Chondrocyte (in vitro differentiated cells): ENCODE results near the gene MTFP1. TPM values are rescaled to one million over a fixed set of nuclear protein-coding genes. Genes with fewer than 3 reads are reported as not detected.
A peak's percentile ranks its signal among the peaks of the same experiment; 100 is the strongest.

ENCODE experiments used
- DNase-seq: peaks from one replicate; pipeline ENCODE4 v3.0.0; 2021; ENCODE audit warnings: mixed read lengths, low spot score
- H3K27ac Mint-ChIP-seq: one replicate; pipeline ENCODE4 v1.8.0; 2021; ENCODE audit warnings: mild to moderate bottlenecking, moderate library complexity, mixed read lengths; ENCODE audit not compliant: unreplicated experiment
- H3K27me3 Mint-ChIP-seq: 2 replicates; pipeline ENCODE4 v1.8.0; 2021; ENCODE audit warnings: low read depth, mixed read lengths
- H3K36me3 Mint-ChIP-seq: 2 replicates; pipeline ENCODE4 v1.8.0; 2021; ENCODE audit warnings: low read depth, mixed read lengths
- H3K4me1 Mint-ChIP-seq: 2 replicates; pipeline ENCODE4 v1.8.0; 2021; ENCODE audit warnings: low read depth, mild to moderate bottlenecking, mixed read lengths
- H3K4me3 Mint-ChIP-seq: one replicate; pipeline ENCODE4 v1.8.0; 2021; ENCODE audit warnings: mild to moderate bottlenecking, moderate library complexity, mixed read lengths; ENCODE audit not compliant: unreplicated experiment
- H3K9me3 Mint-ChIP-seq: 2 replicates; pipeline ENCODE4 v1.8.0; 2021; ENCODE audit warnings: low read depth, mixed read lengths
- total RNA-seq: library from RNA; stranded (reverse); gene quantifications from 3 replicates; pipeline ENCODE4 v1.2.1, GENCODE V29; 2021
- TF ChIP-seq, protein P1 (sequence below): fragments of 200-600 bp; sonication (generic); IDR thresholded peaks from 2 replicates; pipeline ENCODE4 v1.5.0; 2021; ENCODE audit warnings: antibody characterized with exemption, mild to moderate bottlenecking, moderate library complexity

The MTFP1 gene
- total RNA-seq, 1 donor from 2014 or later: 12.1 TPM

- Mint-ChIP-seq H3K9me3 (no peaks in the 10 kb centered on the region), H3K4me1 (no peaks in the 10 kb centered on the region), H3K27ac (no peak overlapping the region), H3K4me3 (no peak overlapping the region), H3K36me3 (no peaks in the 10 kb centered on the region), H3K27me3 (peaks cover 5% of the 10 kb centered on the region)
- TF ChIP-seq, protein P1, sequence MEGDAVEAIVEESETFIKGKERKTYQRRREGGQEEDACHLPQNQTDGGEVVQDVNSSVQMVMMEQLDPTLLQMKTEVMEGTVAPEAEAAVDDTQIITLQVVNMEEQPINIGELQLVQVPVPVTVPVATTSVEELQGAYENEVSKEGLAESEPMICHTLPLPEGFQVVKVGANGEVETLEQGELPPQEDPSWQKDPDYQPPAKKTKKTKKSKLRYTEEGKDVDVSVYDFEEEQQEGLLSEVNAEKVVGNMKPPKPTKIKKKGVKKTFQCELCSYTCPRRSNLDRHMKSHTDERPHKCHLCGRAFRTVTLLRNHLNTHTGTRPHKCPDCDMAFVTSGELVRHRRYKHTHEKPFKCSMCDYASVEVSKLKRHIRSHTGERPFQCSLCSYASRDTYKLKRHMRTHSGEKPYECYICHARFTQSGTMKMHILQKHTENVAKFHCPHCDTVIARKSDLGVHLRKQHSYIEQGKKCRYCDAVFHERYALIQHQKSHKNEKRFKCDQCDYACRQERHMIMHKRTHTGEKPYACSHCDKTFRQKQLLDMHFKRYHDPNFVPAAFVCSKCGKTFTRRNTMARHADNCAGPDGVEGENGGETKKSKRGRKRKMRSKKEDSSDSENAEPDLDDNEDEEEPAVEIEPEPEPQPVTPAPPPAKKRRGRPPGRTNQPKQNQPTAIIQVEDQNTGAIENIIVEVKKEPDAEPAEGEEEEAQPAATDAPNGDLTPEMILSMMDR: no peak
- no peak for DNase-seq
Observed at GRCh38 chr22:30439226-30439625, 13.7 kb downstream of the MTFP1 start.

DNA sequence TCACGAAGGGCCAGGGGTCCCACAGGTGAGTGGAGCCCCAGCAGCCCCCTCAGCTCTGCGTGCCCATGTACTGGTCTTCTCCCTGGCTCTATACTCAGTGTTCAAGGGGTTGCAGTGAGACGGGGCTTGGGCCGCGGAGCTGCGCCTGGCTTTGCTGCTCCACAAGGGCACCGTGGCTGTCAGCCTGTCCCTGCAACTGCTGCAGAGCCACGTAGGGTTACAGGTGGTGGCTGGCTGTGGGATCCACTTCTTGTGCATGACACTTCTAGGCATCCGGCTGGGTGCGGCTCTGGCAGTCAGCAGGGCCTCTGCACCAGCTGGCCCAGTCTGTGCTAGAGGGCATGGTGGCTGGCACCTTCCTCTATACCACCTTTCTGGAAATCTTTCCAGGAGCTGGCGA lies 14.3 kb downstream of the MTFP1 start:
- no peak overlapping the region for H3K4me3 Mint-ChIP-seq
- DNase-seq: peak; percentile 61
- TF ChIP-seq, protein P1: no peak
- peaks cover 5% of the 10 kb centered on the region for H3K27me3 Mint-ChIP-seq
- H3K4me1 Mint-ChIP-seq: no peaks in the 10 kb centered on the region
- H3K27ac Mint-ChIP-seq: no peak overlapping the region
- H3K9me3 Mint-ChIP-seq: no peaks in the 10 kb centered on the region
- no peaks in the 10 kb centered on the region for H3K36me3 Mint-ChIP-seq

- TF ChIP-seq, protein P1: no peak
- Mint-ChIP-seq H3K27me3 (peaks cover 5% of the 10 kb centered on the region), H3K36me3 (no peaks in the 10 kb centered on the region), H3K27ac (no peak overlapping the region), H3K4me1 (peaks cover 3% of the 10 kb centered on the region), H3K4me3 (no peak overlapping the region), H3K9me3 (no peaks in the 10 kb centered on the region)
- DNase-seq: no peak
Observed at GRCh38 chr22:30441088-30441487, 15.5 kb downstream of the MTFP1 start.

GRCh38 chr22:30444632-30445437 lies 19.3 kb downstream of the MTFP1 start:
- no peak for DNase-seq
- H3K27me3 Mint-ChIP-seq: peaks cover 5% of the 10 kb centered on the region
- no peak overlapping the region for H3K4me3 Mint-ChIP-seq
- H3K36me3 Mint-ChIP-seq: no peaks in the 10 kb centered on the region
- H3K9me3 Mint-ChIP-seq: no peaks in the 10 kb centered on the region
- peak overlapping the region; percentile 51 for H3K27ac Mint-ChIP-seq
- peaks cover 3% of the 10 kb centered on the region for H3K4me1 Mint-ChIP-seq
- TF ChIP-seq, protein P1: peak; percentile 84

GRCh38 chr22:30445438-30446145 lies 20.0 kb downstream of the MTFP1 start:
- Mint-ChIP-seq H3K27me3 (peaks cover 5% of the 10 kb centered on the region), H3K9me3 (no peaks in the 10 kb centered on the region), H3K4me3 (no peak overlapping the region), H3K36me3 (no peaks in the 10 kb centered on the region), H3K4me1 (peaks cover 3% of the 10 kb centered on the region), H3K27ac (no peak overlapping the region)
- DNase-seq: no peak
- TF ChIP-seq, protein P1: peak; percentile 60
